Measurements from ENCODE around the gene DHX30. TPM values are rescaled to one million over a fixed set of nuclear protein-coding genes. Genes with fewer than 3 reads are reported as not detected.
A peak's percentile ranks its signal among the peaks of the same experiment; 100 is the strongest.

DHX30 gene
- total and polyA plus RNA-seq, 9 of the 15 experiments (the other 6 are each of a cell fraction or from before 2014, with no cell fraction given): 12.3 to 158 (median 79.0) TPM

GRCh38 chr3:47871389-47871788, 68.5 kb downstream of the DHX30 start (continued):
- no peak for TF ChIP-seq HLTF (IDR thresholded peaks at IDR 0.05)
- peak in 1 of 2 experiments; percentile 75; a peak in 3 of 4 replicates for TF ChIP-seq RCOR1 (IDR thresholded peaks at IDR 0.05; ENCODE audit: borderline replicate concordance in 1 of 2, low read depth in 2 of 2, low read length in 2 of 2)
- TF ChIP-seq ZNF592 (IDR thresholded peaks at IDR 0.05): peak; percentile 86
- TF ChIP-seq ZNF253 (CRISPR knock-in tag; conservative IDR thresholded peaks at IDR 0.05): no peak
- TF ChIP-seq ZNF699 (CRISPR knock-in tag; IDR thresholded peaks at IDR 0.05; ENCODE audit: insufficient replicate concordance): no peak
- TF ChIP-seq ZNF280B (CRISPR knock-in tag; IDR thresholded peaks at IDR 0.05): no peak
- TF ChIP-seq ATF4 (CRISPR knock-in tag; IDR thresholded peaks at IDR 0.05): no peak
- TF ChIP-seq SMAD3 (CRISPR knock-in tag; conservative IDR thresholded peaks at IDR 0.05): no peak
- no peak for TF ChIP-seq ZNF518B (CRISPR knock-in tag; IDR thresholded peaks at IDR 0.05)
- TF ChIP-seq ASH1L (IDR thresholded peaks at IDR 0.05; ENCODE audit: borderline replicate concordance, low read depth, partially characterized antibody): no peak
- no peak for TF ChIP-seq ILK (tag; IDR thresholded peaks at IDR 0.05; ENCODE audit: borderline replicate concordance, low read depth)
- no peak for TF ChIP-seq NELFE (IDR thresholded peaks at IDR 0.05; ENCODE audit: insufficient read depth, insufficient read length)
- no peak for TF ChIP-seq SRSF7 (optimal IDR thresholded peaks at IDR 0.05; ENCODE audit: low read depth, low read length)
- no peak for TF ChIP-seq E2F3 (CRISPR knock-in tag; IDR thresholded peaks at IDR 0.05)
- no peak for TF ChIP-seq E2F4 (CRISPR knock-in tag; IDR thresholded peaks at IDR 0.05; ENCODE audit: low read depth)
- no peak for TF ChIP-seq ZNF274 (IDR thresholded peaks at IDR 0.05; ENCODE audit: borderline replicate concordance, low read depth, low read length)
- TF ChIP-seq C11orf30 (IDR thresholded peaks at IDR 0.05; ENCODE audit: low read depth): no peak
- TF ChIP-seq SIRT6 (IDR thresholded peaks at IDR 0.05; ENCODE audit: low read depth, low read length): no peak
